ENCODE measurements around the gene SCN10A.

SCN10A gene

GRCh38 chr3:38657369-38657768 lies 158.6 kb downstream of the SCN10A start:
- TF ChIP-seq CTCF (IDR thresholded peaks at IDR 0.05; ENCODE audit: borderline replicate concordance, control extremely low read depth, extremely low read depth, insufficient read depth, missing control alignments): no peak
- DNase-seq (ENCODE audit: low spot score): no peak
- in situ Hi-C loops (cut with MboI; ENCODE audit: low sequenced_read_pairs, unreplicated experiment): no loop called here

DNA sequence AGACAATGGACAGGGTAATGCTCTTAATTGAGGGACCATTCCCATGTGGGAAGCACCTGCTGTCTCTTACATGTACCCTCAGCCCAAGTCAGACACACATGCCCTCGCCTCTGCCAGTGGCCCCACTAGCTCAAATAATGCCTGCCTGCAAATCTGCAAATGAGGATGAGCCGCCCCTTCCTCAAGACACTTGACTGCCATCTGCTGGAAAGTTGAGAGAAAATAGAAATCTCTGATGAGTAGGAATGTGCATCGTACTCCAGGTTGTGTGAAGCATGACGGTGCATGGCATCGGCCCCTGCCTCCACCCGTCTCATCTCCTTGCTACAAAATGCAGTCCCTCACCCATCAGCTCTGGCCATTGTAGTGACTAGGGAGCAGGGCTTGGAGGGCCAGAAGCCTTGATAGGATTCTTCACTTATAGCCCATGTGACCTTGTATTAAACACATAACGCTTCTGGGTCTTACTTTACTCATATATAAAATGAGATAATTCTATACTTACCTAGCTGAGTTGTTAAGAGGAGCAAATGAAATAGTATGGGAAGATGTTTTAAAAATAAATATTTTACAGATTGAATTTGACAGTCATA lies 160.2 kb downstream of the SCN10A start:
- DNase-seq (ENCODE audit: low spot score): peak; percentile 43
- peak; percentile 34 for TF ChIP-seq CTCF (IDR thresholded peaks at IDR 0.05; ENCODE audit: borderline replicate concordance, control extremely low read depth, extremely low read depth, insufficient read depth, missing control alignments)
- in situ Hi-C loops (cut with MboI; ENCODE audit: low sequenced_read_pairs, unreplicated experiment): no loop called here

GRCh38 chr3:38653685-38654537 lies 162.1 kb downstream of the SCN10A start:
- no peak for DNase-seq (ENCODE audit: low spot score)
- in situ Hi-C loops (cut with MboI; ENCODE audit: low sequenced_read_pairs, unreplicated experiment): no loop called here
- TF ChIP-seq CTCF (IDR thresholded peaks at IDR 0.05; ENCODE audit: borderline replicate concordance, control extremely low read depth, extremely low read depth, insufficient read depth, missing control alignments): no peak

DNA sequence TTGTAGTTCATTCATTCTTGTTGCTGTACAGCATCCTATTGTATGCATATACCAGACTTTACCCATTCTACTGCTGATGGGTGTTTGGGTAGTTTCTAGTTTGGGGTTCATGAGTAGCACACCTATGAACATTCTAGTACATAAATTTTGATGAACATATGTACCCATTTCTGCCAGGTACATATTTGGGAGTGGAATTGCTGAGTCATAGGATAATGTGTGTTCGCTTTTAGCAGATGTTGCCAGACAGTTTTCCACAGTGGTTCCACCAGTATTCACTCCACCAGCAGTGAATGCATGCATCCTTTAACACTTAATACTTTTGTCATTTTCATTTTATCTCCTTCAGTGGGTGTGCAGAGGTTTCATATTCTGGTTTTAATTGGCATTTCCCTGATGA lies 163.1 kb downstream of the SCN10A start:
- DNase-seq (ENCODE audit: low spot score): no peak
- TF ChIP-seq CTCF (IDR thresholded peaks at IDR 0.05; ENCODE audit: borderline replicate concordance, control extremely low read depth, extremely low read depth, insufficient read depth, missing control alignments): no peak
- in situ Hi-C loops (cut with MboI; ENCODE audit: low sequenced_read_pairs, unreplicated experiment): no loop called here

GRCh38 chr3:38651153-38651789 lies 164.7 kb downstream of the SCN10A start:
- peak; percentile 98 for TF ChIP-seq CTCF (IDR thresholded peaks at IDR 0.05; ENCODE audit: borderline replicate concordance, control extremely low read depth, extremely low read depth, insufficient read depth, missing control alignments)
- in situ Hi-C loops (cut with MboI; ENCODE audit: low sequenced_read_pairs, unreplicated experiment): no loop called here
- peak; percentile 85 for DNase-seq (ENCODE audit: low spot score)

DNA sequence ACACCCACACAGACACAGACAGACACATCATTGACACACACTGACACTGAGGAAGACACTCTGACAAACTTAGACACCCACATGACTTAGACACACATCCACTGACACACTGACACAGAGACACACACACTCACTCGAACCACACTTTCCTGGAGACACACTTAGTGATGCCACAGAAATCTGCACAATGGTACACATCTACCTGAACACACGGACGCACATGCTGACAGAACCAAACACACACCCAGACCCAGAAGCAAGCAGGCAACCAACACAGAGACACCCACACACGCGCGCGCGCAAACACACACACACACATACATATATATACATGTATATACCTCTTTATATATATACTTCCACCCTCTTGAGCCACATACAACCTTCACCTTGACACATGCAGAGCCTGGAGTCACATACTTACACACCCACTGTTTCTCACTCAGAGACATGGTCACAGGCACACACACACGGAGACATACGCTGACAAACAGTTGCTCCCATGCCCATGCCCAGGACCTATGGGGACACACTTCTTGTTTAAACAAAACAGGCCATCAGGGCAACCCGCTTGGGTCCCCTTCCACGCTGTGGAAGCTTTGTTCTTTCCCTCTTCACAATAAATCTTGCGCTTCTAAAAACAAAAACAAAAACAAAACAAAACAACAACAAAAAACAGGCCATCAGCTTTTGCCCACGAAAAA lies 165.6 kb downstream of the SCN10A start:
- in situ Hi-C loops (cut with MboI; ENCODE audit: low sequenced_read_pairs, unreplicated experiment): no loop called here
- peak; percentile 23 for DNase-seq (ENCODE audit: low spot score)
- no peak for TF ChIP-seq CTCF (IDR thresholded peaks at IDR 0.05; ENCODE audit: borderline replicate concordance, control extremely low read depth, extremely low read depth, insufficient read depth, missing control alignments)

Measured in GM13976 (cell line).